ENCODE results near the gene IGFL4. TPM values are rescaled to one million over a fixed set of nuclear protein-coding genes. Genes with fewer than 3 reads are reported as not detected.

The IGFL4 gene
- polyA plus RNA-seq, 1 donor, result 0.58 TPM

GRCh38 chr19:46063201-46063600 lies 22.4 kb upstream of the IGFL4 start:
- no peak for DNase-seq

GRCh38 chr19:46060012-46060411 lies 19.2 kb upstream of the IGFL4 start:
- DNase-seq, result no peak

GRCh38 chr19:46058778-46059177 lies 18.0 kb upstream of the IGFL4 start:
- DNase-seq, result no peak

GRCh38 chr19:46056536-46056935 lies 15.7 kb upstream of the IGFL4 start:
- DNase-seq, result no peak

- DNase-seq, result no peak
Measured at GRCh38 chr19:46052896-46053295, 12.1 kb upstream of the IGFL4 start.

- DNase-seq, result no peak
Measured at GRCh38 chr19:46049597-46049996, 8.8 kb upstream of the IGFL4 start.

- no peak for DNase-seq
Measured at GRCh38 chr19:46043519-46043918, 2.7 kb upstream of the IGFL4 start.

GRCh38 chr19:46042252-46042883 lies 1.6 kb upstream of the IGFL4 start:
- DNase-seq, result no peak

GRCh38 chr19:46040125-46040524 lies 677 bp downstream of the IGFL4 start:
- DNase-seq, result no peak

GRCh38 chr19:46036744-46037128 lies 4.1 kb downstream of the IGFL4 start:
- no peak for DNase-seq

GRCh38 chr19:46035986-46036743 lies 4.6 kb downstream of the IGFL4 start:
- no peak for DNase-seq

- no peak for DNase-seq
Measured at GRCh38 chr19:46035546-46035945, 5.3 kb downstream of the IGFL4 start.

- DNase-seq, result no peak
Measured at GRCh38 chr19:46033401-46033800, 7.4 kb downstream of the IGFL4 start.

- no peak for DNase-seq
Measured at GRCh38 chr19:46032597-46033025, 8.2 kb downstream of the IGFL4 start.

GRCh38 chr19:46031781-46032596 lies 8.8 kb downstream of the IGFL4 start:
- DNase-seq, result no peak

- no peak for DNase-seq
Measured at GRCh38 chr19:46030812-46031550, 9.8 kb downstream of the IGFL4 start.

- DNase-seq, result no peak
Measured at GRCh38 chr19:46025835-46026234, 15.0 kb downstream of the IGFL4 start.

GRCh38 chr19:46023311-46023779 lies 17.5 kb downstream of the IGFL4 start:
- DNase-seq, result no peak

GRCh38 chr19:46022431-46023310 lies 18.1 kb downstream of the IGFL4 start, which contains the start of gene PGLYRP1:
Gene PGLYRP1, minus strand, starts transcription at chr19:46023053. Its CDS starts 32 bp downstream, at chr19:46023021.
- no peak for DNase-seq

- no peak for DNase-seq
Measured at GRCh38 chr19:46022061-46022430, 18.8 kb downstream of the IGFL4 start.

GRCh38 chr19:46021531-46022041 lies 19.2 kb downstream of the IGFL4 start:
- no peak for DNase-seq
